Jurkat, Clone E6-1 (cell line): ENCODE measurements around the gene PLA2G4B. TPM values are rescaled to one million over a fixed set of nuclear protein-coding genes. Genes with fewer than 3 reads are reported as not detected.

Experiments used
- DNase-seq: peaks from one replicate; pipeline ENCODE4 v3.0.0-alpha.2; 2011; ENCODE audit warnings: low read depth, low spot score
- H3K4me3 ChIP-seq: 2 replicates; pipeline ENCODE4 v1.5.1; 2011; ENCODE audit warnings: mild to moderate bottlenecking, low read length, control low read depth, moderate library complexity
- polyA plus RNA-seq: library from polyadenylated mRNA; unstranded; fragments of >200 nt; gene quantifications from one replicate; pipeline ENCODE4 v1.2.1, GENCODE V29; 2012; ENCODE audit warnings: missing spikeins; ENCODE audit not compliant: insufficient read length, insufficient read depth

Gene PLA2G4B, protein sequence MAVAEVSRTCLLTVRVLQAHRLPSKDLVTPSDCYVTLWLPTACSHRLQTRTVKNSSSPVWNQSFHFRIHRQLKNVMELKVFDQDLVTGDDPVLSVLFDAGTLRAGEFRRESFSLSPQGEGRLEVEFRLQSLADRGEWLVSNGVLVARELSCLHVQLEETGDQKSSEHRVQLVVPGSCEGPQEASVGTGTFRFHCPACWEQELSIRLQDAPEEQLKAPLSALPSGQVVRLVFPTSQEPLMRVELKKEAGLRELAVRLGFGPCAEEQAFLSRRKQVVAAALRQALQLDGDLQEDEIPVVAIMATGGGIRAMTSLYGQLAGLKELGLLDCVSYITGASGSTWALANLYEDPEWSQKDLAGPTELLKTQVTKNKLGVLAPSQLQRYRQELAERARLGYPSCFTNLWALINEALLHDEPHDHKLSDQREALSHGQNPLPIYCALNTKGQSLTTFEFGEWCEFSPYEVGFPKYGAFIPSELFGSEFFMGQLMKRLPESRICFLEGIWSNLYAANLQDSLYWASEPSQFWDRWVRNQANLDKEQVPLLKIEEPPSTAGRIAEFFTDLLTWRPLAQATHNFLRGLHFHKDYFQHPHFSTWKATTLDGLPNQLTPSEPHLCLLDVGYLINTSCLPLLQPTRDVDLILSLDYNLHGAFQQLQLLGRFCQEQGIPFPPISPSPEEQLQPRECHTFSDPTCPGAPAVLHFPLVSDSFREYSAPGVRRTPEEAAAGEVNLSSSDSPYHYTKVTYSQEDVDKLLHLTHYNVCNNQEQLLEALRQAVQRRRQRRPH
- polyA plus RNA-seq = 3.9 TPM

DNA sequence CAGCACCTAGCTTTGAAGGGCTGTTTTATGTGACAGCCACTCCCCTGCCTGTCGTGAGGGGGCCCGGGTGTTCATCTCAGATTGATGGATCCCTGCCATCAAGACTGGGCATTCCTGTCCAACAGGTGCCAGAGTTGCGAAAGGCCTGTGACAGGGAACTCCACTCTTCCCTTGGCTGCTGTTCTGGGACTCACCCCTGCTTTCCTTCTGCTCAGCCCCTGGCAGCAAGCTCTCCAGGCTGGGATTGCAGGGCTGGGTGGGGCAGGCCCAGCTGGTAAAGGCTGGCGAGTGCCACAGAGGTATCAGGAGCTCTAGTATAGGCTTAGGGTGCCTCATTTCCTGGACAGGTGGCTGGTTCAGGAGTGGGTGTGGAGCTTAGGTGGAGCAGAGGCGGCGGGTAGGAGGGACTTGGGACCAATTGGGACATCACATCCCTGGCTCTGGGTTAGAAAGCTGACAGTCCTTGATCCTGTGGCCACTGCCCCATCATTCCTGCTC lies at the start of gene PLA2G4B:
Gene PLA2G4B, plus strand, starts transcription at position 448 of the 498 bp plus-strand sequence. CDS start 67 bp downstream, outside the sequence.
- DNase-seq = no peak
- H3K4me3 ChIP-seq = no peak within 1 kb of the TSS

DNA sequence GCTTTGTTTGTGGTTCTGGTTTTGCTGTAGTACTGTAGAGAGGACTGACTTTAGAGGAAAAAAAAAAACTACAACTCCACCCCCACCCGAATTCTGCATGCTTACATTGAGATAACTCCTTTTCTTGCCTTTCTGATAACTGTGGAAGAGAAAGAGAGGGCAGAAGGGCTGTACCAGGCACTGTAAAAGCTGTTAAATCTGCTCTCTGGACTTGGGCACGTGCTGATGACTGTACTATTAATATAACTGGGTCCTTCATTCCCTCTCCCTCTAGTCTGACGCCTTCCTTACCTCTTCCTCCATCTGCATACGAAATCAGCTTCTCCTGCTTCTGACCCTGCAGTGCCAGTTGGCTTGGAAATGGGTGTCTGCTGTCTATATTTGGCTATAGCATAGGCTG lies 49.4 kb upstream of the PLA2G4B start:
- DNase-seq = no peak
- no peak overlapping the region for H3K4me3 ChIP-seq

DNA sequence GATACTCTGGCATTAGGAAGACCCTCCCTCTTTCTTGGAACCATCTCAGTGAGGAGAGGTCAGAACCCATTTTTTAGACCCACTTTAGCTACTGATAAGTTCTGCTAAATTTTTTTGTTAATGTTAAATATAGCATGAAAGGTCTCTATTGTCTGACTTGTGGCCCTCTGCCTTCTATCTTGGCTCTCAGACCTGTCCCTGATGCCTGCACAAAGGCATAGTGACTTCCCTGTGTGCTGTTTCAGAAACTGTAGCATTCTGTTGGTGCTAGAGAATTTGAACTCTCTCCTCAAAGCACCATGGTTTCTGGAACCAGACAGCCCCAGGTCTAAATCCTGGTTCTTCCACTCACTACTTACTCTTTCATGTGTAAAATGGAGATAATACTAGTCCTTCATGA lies 49.0 kb upstream of the PLA2G4B start:
- DNase-seq = no peak
- no peak overlapping the region for H3K4me3 ChIP-seq

DNA sequence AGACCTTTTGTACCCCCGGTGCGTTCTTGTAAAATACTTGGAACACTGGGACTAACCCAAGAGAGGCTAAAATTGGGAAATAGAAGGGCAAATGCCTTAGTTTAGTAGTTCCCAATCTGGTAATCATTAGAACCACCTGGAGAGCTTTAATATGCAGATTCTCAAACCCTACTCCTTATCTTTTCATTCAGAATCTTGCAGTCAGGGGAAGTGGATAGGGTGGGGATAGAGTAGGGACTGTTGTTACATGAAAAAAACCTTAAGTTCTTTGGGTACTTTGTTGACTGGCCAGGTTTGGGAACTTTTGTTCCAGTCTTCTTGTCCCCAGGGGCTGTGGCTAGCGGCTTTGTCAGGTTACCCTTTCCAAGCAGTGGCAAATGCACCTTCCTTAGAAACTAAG lies 48.5 kb upstream of the PLA2G4B start:
- no peak for DNase-seq

DNA sequence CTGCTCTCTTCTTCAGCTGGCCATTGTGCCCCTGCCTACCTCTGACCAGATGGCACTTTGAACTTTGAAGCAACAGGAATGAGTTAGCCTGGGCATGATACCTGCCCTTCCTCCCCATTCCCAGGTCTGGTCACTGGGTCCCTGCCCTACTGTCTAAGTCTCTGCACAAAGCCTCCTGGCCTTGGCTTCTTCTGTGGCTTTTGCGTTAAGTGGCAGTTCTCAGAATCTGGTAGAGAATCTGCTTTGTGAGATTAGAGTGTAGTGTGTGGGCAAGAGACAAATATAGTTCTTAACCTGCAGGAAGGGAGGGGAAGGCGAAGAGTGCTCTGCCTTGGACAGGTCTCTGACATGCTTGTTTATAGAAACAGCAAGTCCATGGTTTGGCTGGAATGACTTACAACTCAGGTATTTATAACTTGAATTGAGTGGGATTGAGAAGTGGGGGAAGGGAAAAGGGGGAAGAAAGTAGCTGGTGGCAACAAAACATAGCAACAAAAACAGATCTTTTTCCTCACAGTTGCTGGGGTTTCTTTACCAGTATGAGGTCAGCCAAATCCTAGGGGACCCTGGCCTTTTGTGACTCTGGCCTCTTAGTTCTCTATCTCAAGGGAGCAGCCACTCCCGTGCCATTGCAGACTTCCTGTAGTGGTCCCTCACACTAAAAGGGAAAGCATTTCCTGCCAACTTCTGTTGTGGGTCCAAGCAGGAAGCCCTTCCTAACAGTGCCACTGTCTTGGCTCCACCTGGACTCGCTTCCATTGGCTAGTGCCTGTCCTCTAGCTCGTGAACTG lies 47.7 kb upstream of the PLA2G4B start:
- DNase-seq = peak; percentile 58
- peak overlapping the region; percentile 11; the same call in 1 of the 2 replicates for H3K4me3 ChIP-seq

More for the DNA sequence above, 48.5 kb upstream of the PLA2G4B start:
- H3K4me3 ChIP-seq = no peak overlapping the region

DNA sequence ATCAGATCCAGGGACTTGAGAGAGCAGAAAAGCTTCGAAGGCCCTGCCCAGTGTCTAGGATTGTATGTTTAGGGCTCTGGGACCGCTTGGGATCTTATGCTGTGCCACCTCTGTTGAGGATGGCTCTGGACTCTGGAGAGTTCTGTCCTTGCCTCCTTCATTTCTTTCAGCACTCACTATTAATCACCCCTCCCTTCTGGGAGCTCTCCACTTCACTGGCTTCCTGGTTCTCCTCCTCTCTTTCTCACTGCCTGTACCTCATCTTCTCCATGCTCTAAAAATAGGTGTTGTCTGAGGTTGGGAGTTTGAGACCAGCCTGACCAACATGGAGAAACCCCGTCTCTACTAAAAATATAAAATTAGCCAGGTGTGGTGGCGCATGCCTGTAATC lies 47.1 kb upstream of the PLA2G4B start:
- H3K4me3 ChIP-seq = peak overlapping the region; percentile 11; the same call in 1 of the 2 replicates
- DNase-seq = no peak

DNA sequence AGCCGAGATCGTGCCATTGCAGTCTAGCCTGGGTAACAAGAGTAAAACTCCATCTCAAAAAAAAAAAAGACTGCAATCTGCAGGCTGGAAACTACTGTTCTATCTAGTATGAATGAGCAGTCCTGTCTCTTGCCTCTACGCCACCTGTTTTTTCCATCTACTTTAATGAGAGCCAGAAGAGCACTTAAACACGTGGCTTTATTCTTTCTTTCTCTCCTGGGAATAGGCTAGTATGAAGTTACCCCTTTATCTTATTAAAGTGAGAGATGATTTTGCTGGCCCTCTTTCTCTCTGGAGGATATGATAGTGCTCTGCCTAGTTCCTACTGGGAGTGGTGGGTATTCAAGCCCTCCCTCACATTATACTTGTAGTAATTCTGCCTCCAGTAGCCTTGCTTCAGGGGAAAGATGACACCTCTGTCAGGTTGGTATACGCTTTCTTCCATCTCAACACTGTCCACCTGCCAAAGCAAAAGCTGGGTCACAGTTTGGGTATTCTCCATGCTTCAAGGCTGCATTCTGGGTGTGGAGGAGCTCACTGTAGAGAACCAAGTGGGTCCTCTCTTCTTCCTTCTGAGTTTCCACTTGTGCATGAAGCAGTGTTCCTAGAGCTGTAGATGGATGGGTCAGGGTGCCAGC lies 46.5 kb upstream of the PLA2G4B start:
- no peak for DNase-seq
- no peak overlapping the region for H3K4me3 ChIP-seq

DNA sequence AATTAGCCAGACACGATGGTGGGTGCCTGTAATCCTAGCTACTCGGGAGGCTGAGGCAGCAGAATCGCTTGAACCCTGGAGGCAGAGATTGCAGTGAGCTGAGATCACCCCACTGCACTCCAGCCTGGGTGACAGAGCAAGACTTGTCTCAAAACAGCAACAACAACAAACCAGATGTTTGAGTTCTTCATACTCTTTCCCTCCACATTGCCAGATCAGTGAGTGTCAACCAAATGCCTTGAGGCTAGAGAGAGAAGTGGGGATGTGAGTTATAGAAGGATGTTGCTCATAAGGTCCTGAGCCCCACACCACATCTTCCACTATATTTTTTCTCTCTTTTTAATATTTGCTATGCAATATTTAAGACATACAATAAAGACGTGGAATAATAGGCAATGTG lies 44.6 kb upstream of the PLA2G4B start:
- DNase-seq = no peak
- no peak overlapping the region for H3K4me3 ChIP-seq

DNA sequence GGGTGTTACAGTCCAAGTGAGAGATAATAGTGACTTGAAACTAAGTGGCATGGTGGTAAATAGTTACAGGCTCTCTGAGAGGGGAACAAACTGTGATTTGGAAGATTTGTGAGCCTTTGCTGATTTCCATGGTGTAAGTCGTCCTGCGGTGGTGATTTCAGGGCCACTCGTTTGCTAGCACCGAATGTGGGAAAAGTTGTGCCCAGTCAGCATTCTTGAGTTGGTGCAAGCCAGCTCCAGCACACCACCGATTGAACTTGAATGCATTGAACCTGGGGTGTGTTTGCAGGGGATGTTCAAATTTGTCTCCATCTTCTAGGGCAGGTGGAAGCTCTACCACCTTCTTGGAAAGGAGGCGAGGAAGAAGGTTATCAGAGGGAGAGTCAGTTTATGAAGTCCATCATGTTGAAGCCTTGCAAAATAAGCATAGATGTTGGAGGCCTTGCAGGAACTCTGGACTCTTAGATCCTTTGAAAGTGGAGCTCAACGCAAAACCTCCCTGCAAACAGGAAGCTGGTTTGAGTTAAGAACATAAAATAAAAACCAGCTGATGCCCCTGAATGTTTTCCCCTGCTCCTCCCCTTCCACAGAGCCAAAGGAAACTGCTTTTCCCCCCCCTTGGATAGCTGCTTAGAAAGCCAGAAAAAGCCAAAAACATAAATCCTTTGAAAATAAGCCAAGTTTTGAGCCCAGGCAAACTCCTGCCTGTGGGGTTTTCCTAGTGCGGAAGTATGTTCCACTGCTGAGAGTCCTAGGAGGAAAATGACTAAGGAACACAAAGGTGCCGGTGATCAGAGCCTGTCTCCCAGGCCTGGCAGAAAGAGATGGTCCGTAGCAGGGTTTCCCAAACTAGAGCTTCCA lies 42.4 kb upstream of the PLA2G4B start:
- H3K4me3 ChIP-seq = no peak overlapping the region
- DNase-seq = no peak

DNA sequence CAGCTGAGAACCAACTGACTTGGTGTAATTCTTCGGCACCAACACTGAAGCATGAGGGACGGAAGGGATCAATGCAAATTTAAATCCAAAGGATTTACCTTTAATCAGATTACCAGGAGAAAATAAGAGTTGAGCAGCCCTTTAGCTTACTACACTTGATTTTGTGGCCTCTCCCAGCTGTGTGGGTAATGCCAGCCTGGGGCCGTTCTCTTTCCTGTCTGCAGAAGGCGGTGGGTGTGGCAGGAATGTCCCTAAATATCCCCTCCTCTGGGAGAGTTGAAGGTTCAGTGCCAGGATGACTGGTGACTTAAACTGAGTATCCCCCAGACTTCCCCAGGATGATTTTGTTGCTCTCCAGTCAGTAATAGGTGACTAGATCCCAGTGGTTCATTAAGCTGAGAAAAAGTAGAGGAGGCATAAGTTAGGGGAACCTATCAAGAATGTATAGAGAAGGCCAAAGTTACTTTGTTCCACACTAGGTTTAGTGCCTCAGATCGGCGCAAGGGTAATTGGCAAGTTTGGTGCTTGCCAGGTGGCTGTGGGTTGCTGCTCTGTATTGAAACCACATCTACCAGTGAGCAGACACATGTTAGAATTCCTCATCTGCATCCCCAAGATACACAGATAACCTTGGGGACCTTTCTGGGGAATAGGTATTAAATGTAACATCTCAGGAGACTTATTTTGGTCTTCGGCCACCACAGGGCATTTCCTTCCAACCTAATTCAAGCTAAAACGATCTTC lies 41.3 kb upstream of the PLA2G4B start:
- H3K4me3 ChIP-seq = no peak overlapping the region
- DNase-seq = no peak

DNA sequence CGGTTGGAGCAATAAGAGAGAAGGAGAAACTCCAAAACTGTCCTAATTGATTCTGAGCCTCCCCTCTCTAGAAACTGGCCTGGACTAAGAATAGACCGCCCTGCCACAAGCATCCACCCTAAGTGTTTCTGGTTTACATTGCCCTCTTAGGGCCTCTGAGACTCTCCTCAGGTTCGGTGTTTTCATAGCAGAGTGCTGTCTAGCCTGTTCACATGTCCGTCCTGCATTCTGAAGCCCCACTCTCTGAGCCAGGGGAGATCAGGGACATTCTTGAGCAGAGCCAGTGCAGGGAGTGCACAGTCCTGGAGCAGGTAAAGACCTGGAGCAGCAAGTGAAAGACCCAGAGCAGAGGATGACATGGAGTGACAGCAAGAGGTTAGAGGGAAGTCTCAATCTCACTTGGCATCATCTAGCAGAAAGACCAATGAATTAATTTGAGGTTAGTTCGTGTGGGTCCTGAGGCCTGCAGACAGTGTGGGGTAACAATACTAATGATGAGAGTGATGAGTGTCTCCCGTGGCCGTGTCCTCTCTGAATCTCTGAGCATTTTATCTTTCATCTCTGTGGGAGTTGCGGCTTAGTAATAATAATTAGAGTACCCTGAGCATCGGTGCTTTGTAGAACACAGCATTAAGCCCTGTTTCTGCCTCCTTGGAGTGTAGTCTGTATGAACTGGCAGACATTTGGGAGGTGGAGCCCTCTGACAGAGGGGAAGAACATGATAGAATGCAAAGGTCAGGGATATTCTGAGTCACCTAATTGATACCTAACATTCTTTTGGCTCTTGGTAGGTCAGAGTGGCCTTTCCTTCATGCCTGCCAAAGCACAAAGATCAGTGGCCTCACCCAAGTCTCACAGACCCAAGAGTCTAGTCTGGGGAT lies 39.8 kb upstream of the PLA2G4B start:
- H3K4me3 ChIP-seq = no peak overlapping the region
- DNase-seq = no peak

DNA sequence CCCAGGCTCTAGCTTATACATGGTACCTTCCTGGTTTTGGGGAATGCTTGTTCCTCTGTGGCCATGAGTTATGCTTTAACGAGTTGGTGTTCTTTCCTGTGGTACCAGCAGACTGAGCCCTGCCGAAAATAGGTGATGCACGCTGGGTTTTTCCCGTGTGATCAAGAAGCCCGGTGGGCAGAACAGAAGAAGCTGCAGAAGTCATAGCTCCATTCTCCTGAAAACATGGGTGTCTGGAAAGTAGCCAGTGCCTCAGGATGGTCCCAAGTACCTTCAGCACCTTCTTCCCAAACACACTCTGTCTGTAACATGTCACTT lies 39.2 kb upstream of the PLA2G4B start:
- no peak overlapping the region for H3K4me3 ChIP-seq
- no peak for DNase-seq

DNA sequence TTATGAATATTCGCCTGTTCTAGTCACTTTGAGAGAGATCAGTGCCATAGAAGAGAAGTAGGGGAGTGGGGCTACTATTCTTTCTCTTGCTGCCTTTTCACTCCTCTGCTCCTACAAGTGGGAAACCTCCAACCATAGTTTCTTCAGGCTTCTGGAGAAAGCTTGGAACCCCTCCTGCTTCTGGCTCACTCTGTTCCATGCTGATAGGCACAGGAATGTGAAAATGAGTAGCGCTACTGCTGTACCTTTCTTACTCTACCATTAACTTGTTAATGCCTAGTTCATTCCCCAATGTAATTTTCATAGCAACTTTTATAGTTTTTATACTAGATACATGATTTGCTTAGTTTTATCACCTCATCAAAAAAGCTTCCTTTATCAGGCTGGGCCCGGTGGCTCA lies 37.5 kb upstream of the PLA2G4B start:
- no peak overlapping the region for H3K4me3 ChIP-seq
- DNase-seq = no peak

DNA sequence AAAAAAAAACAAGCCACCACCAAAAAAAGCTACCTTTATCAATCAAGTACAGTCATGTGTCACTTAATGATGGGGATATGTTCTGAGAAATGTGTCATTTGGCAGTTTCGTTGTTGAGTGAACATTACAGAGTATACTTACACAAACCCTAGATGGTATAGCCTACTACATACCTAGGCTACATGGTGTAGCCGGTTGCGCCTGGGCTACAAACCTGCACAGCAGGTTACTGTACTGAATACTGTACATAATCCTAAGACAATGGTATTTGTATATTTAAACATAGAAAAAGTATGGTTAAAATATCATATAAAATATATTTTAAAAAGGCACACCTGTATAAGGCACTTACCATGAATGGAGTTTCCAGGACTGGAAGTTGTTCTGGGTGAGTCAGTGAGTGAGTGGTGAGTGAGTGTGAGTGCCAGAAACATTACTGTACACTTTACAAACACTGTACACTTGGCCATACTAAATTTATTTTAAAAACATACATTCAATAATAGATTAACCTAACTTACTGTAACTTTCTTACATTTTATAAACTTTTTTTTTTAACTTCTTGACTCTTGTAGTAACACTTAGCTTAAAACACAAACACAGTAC lies 36.7 kb upstream of the PLA2G4B start:
- DNase-seq = no peak

DNA sequence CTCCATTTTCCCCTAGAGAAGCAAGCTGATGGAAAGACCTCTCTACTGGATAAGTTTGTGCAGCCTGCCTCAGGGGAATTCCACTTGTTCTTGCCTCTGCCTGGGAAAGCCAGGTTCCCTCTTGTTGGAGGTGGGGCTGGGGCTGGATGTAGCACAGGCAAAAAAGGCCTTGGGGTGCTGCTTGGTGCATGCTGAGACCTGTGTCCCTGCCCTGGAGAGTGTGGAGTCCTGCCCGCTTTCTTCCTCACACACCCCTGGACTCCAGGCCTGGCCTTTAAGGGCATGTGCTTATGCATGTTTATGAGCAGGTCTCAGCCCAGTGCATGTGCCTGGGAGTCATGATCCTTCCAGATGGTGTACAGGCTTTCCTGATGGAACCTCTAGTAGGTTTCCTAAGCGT lies 34.3 kb upstream of the PLA2G4B start:
- no peak overlapping the region for H3K4me3 ChIP-seq
- no peak for DNase-seq

More for the DNA sequence above, 36.7 kb upstream of the PLA2G4B start:
- H3K4me3 ChIP-seq = no peak overlapping the region
